Stimulated activated CD8-positive, alpha-beta memory T cell treated with anti-CD3 and anti-CD28 coated beads, Interleukin-7, amount 100 ng/mL, for 1 hour (primary cell): Measurements from ENCODE around the gene GABPB2.
"Not testable (repeated sequence)": the region's sequence is repeated elsewhere in the genome, so short reads cannot be mapped to it uniquely, and the experiment has no call there.

Source experiments
- DNase-seq, 2 donors: peaks; one replicate each; pipeline ENCODE4 v3.0.0-alpha.2; 2020; ENCODE audit warnings: low read depth in 2 of 2

The GABPB2 gene

GRCh38 chr1:151060007-151060656 lies 10.4 kb upstream of the GABPB2 start, which contains the start of gene MLLT11:
Gene MLLT11 (plus strand): TSS chr1:151060397. CDS start chr1:151067225, 6,828 bp downstream.
- DNase-seq: no peak

GRCh38 chr1:151060657-151061421 lies 9.7 kb upstream of the GABPB2 start:
- DNase-seq: no peak

- no peak for DNase-seq
These were observed 8.9 kb upstream of the GABPB2 start for GRCh38 chr1:151061704-151062103.

- no peak for DNase-seq
These were observed 7.7 kb upstream of the GABPB2 start for GRCh38 chr1:151062741-151063371.

- DNase-seq: no peak
These were observed 5.4 kb upstream of the GABPB2 start for GRCh38 chr1:151065089-151065645.

GRCh38 chr1:151067185-151067584 lies 3.4 kb upstream of the GABPB2 start:
- no peak for DNase-seq

GRCh38 chr1:151069103-151069486 lies 1.5 kb upstream of the GABPB2 start:
- no peak for DNase-seq

- no peak for DNase-seq
These were observed 1.7 kb downstream of the GABPB2 start for GRCh38 chr1:151072224-151072623.

GRCh38 chr1:151085953-151086559 lies 15.5 kb downstream of the GABPB2 start:
- DNase-seq: no peak

GRCh38 chr1:151097426-151097825 lies 26.9 kb downstream of the GABPB2 start:
- not testable (repeated sequence) for DNase-seq

- no peak for DNase-seq
These were observed 27.6 kb downstream of the GABPB2 start for GRCh38 chr1:151098126-151098525.

GRCh38 chr1:151104630-151105029 lies 34.1 kb downstream of the GABPB2 start:
- no peak for DNase-seq

GRCh38 chr1:151106894-151107293 lies 36.3 kb downstream of the GABPB2 start:
- DNase-seq: no peak

GRCh38 chr1:151108331-151108730 lies 37.8 kb downstream of the GABPB2 start:
- no peak for DNase-seq

- no peak for DNase-seq
These were observed 43.3 kb downstream of the GABPB2 start for GRCh38 chr1:151113877-151114276.

- no peak for DNase-seq
These were observed 54.3 kb downstream of the GABPB2 start for GRCh38 chr1:151124763-151125403.

- no peak for DNase-seq
These were observed 58.2 kb downstream of the GABPB2 start for GRCh38 chr1:151128800-151129199.

GRCh38 chr1:151130987-151131586 lies 60.5 kb downstream of the GABPB2 start:
- DNase-seq: peak; percentile 46 to 47

- DNase-seq: no peak
These were observed 61.3 kb downstream of the GABPB2 start for GRCh38 chr1:151131701-151132334.

- DNase-seq: no peak
These were observed 61.9 kb downstream of the GABPB2 start for GRCh38 chr1:151132335-151133017.
